DND-41 (cell line): ENCODE data around the gene MCEE.

Source experiments
- CTCF ChIP-seq: IDR thresholded peaks from 2 replicates; pipeline ENCODE4 v1.5.1; 2012; ENCODE audit warnings: borderline replicate concordance, low read length, moderate library complexity, mild to moderate bottlenecking; ENCODE audit not compliant: poor library complexity, severe bottlenecking; ENCODE audit errors: extremely low read depth
- EZH2 ChIP-seq: IDR thresholded peaks from 3 replicates; pipeline ENCODE4 v1.6.1; 2012; ENCODE audit warnings: borderline replicate concordance, low read depth, mild to moderate bottlenecking, moderate library complexity, low read length, inconsistent platforms; ENCODE audit not compliant: severe bottlenecking

- TF ChIP-seq EZH2 (no peak), CTCF (no peak)
Observed at GRCh38 chr2:71151620-71152019, 21.6 kb upstream of the MCEE start.
